Tibial nerve (tissue), 4 donors: ENCODE data around the gene IFNE. TPM values are rescaled to one million over a fixed set of nuclear protein-coding genes. Genes with fewer than 3 reads are reported as not detected.

Source experiments
- DNase-seq, 2 donors: peaks; one replicate each; pipeline ENCODE4 v3.0.0-alpha.2; 2019; ENCODE audit warnings: low spot score in 2 of 2
- H3K27ac ChIP-seq, 4 donors: fragments of 200-600 bp; sonication (generic) in 3 of 4; one replicate each; pipeline ENCODE4 v1.5.1; 2017 to 2019; ENCODE audit warnings: mild to moderate bottlenecking in 1 of 4
- H3K27me3 ChIP-seq, 2 donors: fragments of 200-600 bp; sonication (generic) in 1 of 2; one replicate each; pipeline versions ENCODE4 v1.5.1 to v1.6.0; 2017 to 2019
- H3K36me3 ChIP-seq, 3 donors: fragments of 200-600 bp; sonication (generic); one replicate each; pipeline ENCODE4 v1.5.1; 2018 to 2019
- H3K4me1 ChIP-seq, 4 donors: fragments of 200-600 bp; sonication (generic) in 3 of 4; one replicate each; pipeline ENCODE4 v1.5.1; 2017 to 2019
- H3K4me3 ChIP-seq, 4 donors: fragments of 200-600 bp; sonication (generic) in 3 of 4; one replicate each; pipeline ENCODE4 v1.5.1; 2017 to 2019; ENCODE audit warnings: mild to moderate bottlenecking in 1 of 4, moderate library complexity in 1 of 4
- H3K9me3 ChIP-seq, 4 donors: fragments of 200-600 bp; sonication (generic) in 3 of 4; one replicate each; pipeline ENCODE4 v1.5.1; 2017 to 2019
- EP300 ChIP-seq, 2 donors: sonication (generic); formaldehyde crosslinking; IDR thresholded peaks; one replicate each; pipeline ENCODE4 v1.6.1; 2017; ENCODE audit warnings: antibody characterized with exemption in 2 of 2, mild to moderate bottlenecking in 1 of 2
- POLR2A ChIP-seq, 2 donors: fragments of 450-650 bp; IDR thresholded peaks; one replicate each; pipeline ENCODE4 v1.6.1; 2017; ENCODE audit warnings: antibody characterized with exemption in 2 of 2, mild to moderate bottlenecking in 2 of 2, moderate library complexity in 2 of 2
- WGBS, 2 donors: methylation state at CpG; one replicate each; pipeline ENCODE4 v1.1.5; 2018; 5-methylcytosine and 5-hydroxymethylcytosine counted together
- total RNA-seq, 4 donors: library from RNA; depleted of rRNA; stranded (reverse); fragments of >200 nt; gene quantifications; one replicate each; pipeline ENCODE4 v1.1.0, GENCODE V29; 2016
- TF ChIP-seq, protein P1 (sequence below), 5 experiments: fragments of 200-600 bp in 3 of 5; fragments of 450-650 bp in 2 of 5; sonication (generic) in 3 of 5; IDR thresholded peaks; one replicate each; pipeline ENCODE4 v1.5.1; 2016 to 2019; ENCODE audit warnings: antibody characterized with exemption in 5 of 5, mild to moderate bottlenecking in 3 of 5, moderate library complexity in 2 of 5

The IFNE gene
- total RNA-seq, 4 donors from 2014 or later: not detected

DNA sequence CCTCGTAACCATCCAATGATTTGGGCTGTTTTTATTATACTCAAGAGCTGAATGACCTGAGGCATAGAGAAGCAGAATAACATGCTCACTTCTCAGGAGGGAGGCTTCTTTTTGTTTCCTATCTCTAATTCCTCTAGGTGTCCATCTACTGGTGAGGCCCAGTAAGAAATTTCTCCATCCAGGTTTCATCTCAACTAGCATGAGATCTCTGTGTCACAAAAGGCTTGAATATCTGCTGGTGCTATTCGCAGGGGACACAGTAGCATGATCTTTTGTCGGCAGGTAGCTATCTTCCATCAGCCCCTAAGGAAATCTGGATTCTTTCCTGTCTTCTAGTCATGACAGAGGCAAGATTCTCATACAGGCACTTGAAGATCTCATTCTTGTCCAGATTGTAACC lies 8.9 kb downstream of the IFNE start:
- Histone ChIP-seq H3K4me1 (no peaks in the 10 kb centered on the region), H3K27ac (no peak overlapping the region), H3K4me3 (no peak overlapping the region), H3K36me3 (no peaks in the 10 kb centered on the region), H3K9me3 (no peaks in the 10 kb centered on the region), H3K27me3 (no peaks in the 10 kb centered on the region)
- no peak for DNase-seq
- TF ChIP-seq POLR2A (IDR thresholded peaks at IDR 0.05) (no peak), EP300 (IDR thresholded peaks at IDR 0.05) (no peak)
- TF ChIP-seq, protein P1, sequence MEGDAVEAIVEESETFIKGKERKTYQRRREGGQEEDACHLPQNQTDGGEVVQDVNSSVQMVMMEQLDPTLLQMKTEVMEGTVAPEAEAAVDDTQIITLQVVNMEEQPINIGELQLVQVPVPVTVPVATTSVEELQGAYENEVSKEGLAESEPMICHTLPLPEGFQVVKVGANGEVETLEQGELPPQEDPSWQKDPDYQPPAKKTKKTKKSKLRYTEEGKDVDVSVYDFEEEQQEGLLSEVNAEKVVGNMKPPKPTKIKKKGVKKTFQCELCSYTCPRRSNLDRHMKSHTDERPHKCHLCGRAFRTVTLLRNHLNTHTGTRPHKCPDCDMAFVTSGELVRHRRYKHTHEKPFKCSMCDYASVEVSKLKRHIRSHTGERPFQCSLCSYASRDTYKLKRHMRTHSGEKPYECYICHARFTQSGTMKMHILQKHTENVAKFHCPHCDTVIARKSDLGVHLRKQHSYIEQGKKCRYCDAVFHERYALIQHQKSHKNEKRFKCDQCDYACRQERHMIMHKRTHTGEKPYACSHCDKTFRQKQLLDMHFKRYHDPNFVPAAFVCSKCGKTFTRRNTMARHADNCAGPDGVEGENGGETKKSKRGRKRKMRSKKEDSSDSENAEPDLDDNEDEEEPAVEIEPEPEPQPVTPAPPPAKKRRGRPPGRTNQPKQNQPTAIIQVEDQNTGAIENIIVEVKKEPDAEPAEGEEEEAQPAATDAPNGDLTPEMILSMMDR (IDR thresholded peaks at IDR 0.05): no peak
- WGBS, 2 donors: 70 to 96% methylated on average over 3 of the region's 3 CpGs

DNA sequence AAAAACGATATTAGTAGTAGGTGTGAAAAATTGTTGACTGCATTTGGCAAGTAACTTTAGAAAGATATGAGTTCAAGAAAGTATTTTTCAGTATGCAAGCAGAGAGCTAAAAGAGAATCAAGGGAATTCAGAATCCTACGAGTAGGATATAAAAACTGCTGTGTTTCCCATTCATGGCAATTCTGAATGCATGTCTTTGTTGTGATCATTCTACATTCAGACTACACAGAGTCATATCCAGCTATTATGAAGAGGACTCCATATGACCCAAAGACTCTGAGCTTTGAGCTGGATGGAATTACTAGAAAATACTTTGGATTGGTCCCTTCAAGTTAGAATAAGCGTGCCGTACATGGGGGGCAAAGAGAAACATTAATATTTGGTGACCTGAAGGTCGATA lies 12.0 kb downstream of the IFNE start:
- DNase-seq: no peak
- TF ChIP-seq, protein P1 (IDR thresholded peaks at IDR 0.05): no peak
- TF ChIP-seq POLR2A (IDR thresholded peaks at IDR 0.05): no peak
- TF ChIP-seq EP300 (IDR thresholded peaks at IDR 0.05): no peak
- Histone ChIP-seq H3K4me3 (no peak overlapping the region), H3K27me3 (no peaks in the 10 kb centered on the region), H3K36me3 (no peaks in the 10 kb centered on the region), H3K27ac (no peak overlapping the region), H3K4me1 (no peaks in the 10 kb centered on the region), H3K9me3 (no peaks in the 10 kb centered on the region)
- WGBS, 2 donors: 46 to 49% methylated on average over 5 of the region's 5 CpGs

DNA sequence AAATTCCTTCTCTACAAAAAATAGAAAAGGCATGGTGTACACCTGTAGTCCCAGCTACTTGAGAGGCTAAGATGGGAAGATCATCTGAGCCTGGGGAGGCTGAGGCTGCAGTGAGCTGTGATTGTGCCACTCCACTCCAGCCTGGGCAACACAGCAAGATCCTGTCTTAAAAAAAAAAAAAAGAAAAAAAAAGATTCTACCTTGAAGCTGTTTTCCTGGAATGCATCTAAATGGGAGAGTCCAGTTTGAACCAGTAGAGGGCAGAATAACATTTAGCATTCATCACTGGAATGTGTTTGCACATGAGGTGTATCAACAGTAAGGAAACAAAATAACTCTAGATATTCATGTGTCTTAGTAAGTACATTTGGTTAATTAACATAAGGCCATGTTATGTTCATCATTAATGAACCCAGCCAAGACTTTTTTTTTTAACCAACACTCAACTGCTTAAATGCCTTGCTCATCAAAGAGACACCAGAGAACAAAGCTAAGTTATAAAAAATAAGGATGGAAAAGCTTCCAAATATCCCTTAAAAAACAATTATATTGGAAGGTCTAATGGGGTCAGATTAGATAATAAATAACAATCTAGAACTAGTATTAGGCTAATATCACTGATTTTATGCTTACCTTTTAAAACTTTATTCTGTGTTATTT lies 16.1 kb downstream of the IFNE start:
- DNase-seq: peak in 1 of 2 donors; percentile 25
- Histone ChIP-seq H3K4me1 (no peaks in the 10 kb centered on the region), H3K9me3 (peaks cover 0 to 14% (median 4%) of the 10 kb centered on the region in 4 donors), H3K4me3 (no peak overlapping the region), H3K27ac (no peak overlapping the region), H3K36me3 (no peaks in the 10 kb centered on the region), H3K27me3 (no peaks in the 10 kb centered on the region)
- TF ChIP-seq, protein P1 (IDR thresholded peaks at IDR 0.05): peak in 4 of 5 experiments; percentile 32 to 59 (median 52)
- TF ChIP-seq POLR2A (IDR thresholded peaks at IDR 0.05): no peak

DNA sequence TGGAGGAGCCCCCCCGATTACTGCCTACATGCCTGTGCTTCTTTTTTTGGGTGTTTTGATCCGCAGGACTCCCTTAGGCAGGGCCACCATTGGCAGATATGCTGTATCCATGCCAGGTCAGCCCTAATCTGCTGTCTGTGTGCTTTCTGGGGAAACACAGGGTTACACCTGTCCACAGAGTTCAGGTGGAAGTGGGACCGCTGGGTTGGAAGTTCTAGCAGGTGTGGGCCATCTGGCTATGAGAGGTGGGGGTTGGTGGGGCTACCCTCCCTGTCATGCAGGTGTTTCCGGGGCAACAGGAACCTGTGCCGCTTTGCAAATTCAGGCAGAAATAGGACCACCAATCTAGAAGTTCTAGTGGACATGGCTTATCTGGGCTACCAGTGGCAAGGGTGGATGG lies 17.0 kb downstream of the IFNE start:
- no peak for TF ChIP-seq POLR2A (IDR thresholded peaks at IDR 0.05)
- TF ChIP-seq, protein P1 (IDR thresholded peaks at IDR 0.05): no peak
- TF ChIP-seq EP300 (IDR thresholded peaks at IDR 0.05): no peak
- H3K27me3 ChIP-seq: no peaks in the 10 kb centered on the region
- H3K4me3 ChIP-seq: no peak overlapping the region
- no peaks in the 10 kb centered on the region for H3K36me3 ChIP-seq
- WGBS, 2 donors: 92 to 100% methylated on average over 5 of the region's 5 CpGs
- H3K4me1 ChIP-seq: no peaks in the 10 kb centered on the region
- DNase-seq: no peak
- no peak overlapping the region for H3K27ac ChIP-seq
- H3K9me3 ChIP-seq: peaks cover 0 to 14% (median 4%) of the 10 kb centered on the region in 4 donors

DNA sequence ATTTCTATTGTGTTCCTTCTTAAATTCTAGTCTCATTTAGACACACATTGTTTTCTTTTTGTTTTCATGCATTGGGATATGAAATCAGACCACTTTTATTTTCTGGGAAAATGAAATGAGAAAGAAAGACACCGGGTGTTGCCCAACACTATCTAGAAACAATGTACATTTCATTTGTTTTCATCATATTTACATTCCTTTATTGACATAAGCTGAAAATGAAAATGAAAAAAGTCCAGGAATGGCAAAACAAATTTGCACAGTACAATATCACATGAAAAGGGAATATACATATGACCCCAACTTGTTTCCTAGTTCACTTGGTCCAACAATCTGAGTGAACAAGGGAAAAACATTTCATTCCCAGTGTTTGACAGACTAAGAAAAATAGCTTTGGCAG lies 20.7 kb downstream of the IFNE start:
- WGBS, 2 donors: 79 to 80% methylated on average over 1 of the region's 1 CpG
- Histone ChIP-seq H3K9me3 (peaks cover 0 to 14% (median 4%) of the 10 kb centered on the region in 4 donors), H3K4me1 (no peaks in the 10 kb centered on the region), H3K36me3 (no peaks in the 10 kb centered on the region), H3K4me3 (no peak overlapping the region), H3K27ac (no peak overlapping the region), H3K27me3 (no peaks in the 10 kb centered on the region)
- DNase-seq: no peak
- no peak for TF ChIP-seq EP300 (IDR thresholded peaks at IDR 0.05)
- TF ChIP-seq, protein P1 (IDR thresholded peaks at IDR 0.05): no peak
- no peak for TF ChIP-seq POLR2A (IDR thresholded peaks at IDR 0.05)
